ENCODE results near the gene ZNF225. TPM values are rescaled to one million over a fixed set of nuclear protein-coding genes. Genes with fewer than 3 reads are reported as not detected.
A peak's percentile ranks its signal among the peaks of the same experiment; 100 is the strongest.

The ZNF225 gene
- 2.4 and 3.5 TPM in 2 replicates for total RNA-seq (2014; rRNA removed; shearing (Covaris generic))
- total RNA-seq (2022), result 4.1 and 6.1 TPM in 2 replicates
- percentile 58 among the genes with signal in this experiment for Bru-seq, nascent RNA
- BruChase-seq, experiment 1, labeled RNA remaining after a 6-hour chase, result percentile 51 among the genes with signal in this experiment
- percentile 53 among the genes with signal in this experiment for BruChase-seq, experiment 2, labeled RNA remaining after a 2-hour chase
- long read RNA-seq, full-length matches to known transcripts, result 3 of 7 reads
- long read RNA-seq, partial matches to known transcripts, result 0 of 7 reads
- long read RNA-seq, other reads (novel, unspliced or antisense), result 4 of 7 reads

GRCh38 chr19:44113138-44113783 lies at the start of gene ZNF225:
TSS of gene ZNF225 (plus strand) at chr19:44113399. CDS start at chr19:44115828, 2,429 bp downstream.
- Histone ChIP-seq H3K4me2 (ENCODE audit: low read length) (peak within 1 kb of the TSS; percentile 99), H2AFZ (ENCODE audit: low read length) (peak within 1 kb of the TSS; percentile 100), H3K4me1 (ENCODE audit: insufficient read depth, low read length, poor library complexity, severe bottlenecking) (peaks cover 16% of the 10 kb centered on the region), H3K27ac (ENCODE audit: low read depth, low read length, poor library complexity, severe bottlenecking) (no peak within 1 kb of the TSS), H3K4me3 (ENCODE audit: low read depth, low read length, poor library complexity, severe bottlenecking) (peak within 1 kb of the TSS; percentile 83), H3K9me2 (ENCODE audit: insufficient read depth, low read length) (no peaks in the 10 kb centered on the region), H3K9me3 (ENCODE audit: low read length) (no peaks in the 10 kb centered on the region), H3K79me2 (ENCODE audit: insufficient read depth, low read depth, low read length) (no peaks in the 10 kb centered on the region), H3K36me3 (ENCODE audit: insufficient read depth, low read length) (peaks cover 22% of the 10 kb centered on the region), H4K20me1 (ENCODE audit: insufficient read depth, low read length) (no peaks in the 10 kb centered on the region)
- ChIA-PET CTCF (ENCODE audit: unreplicated experiment) (no interaction called here), POLR2A (no interaction called here)
- peak; percentile 97 for DNase-seq (ENCODE audit: low spot score)
- intact Hi-C loops (cut with micrococcal nuclease; ENCODE audit: unreplicated experiment), result loop anchor here (1.0 to 2.0 kb wide), 4 partner anchors 19 to 192 kb away; partner anchors contain the start of genes ZNF224, ZNF227, ZNF230 and ZNF235
- TF ChIP-seq CTCF (conservative IDR thresholded peaks at IDR 0.05; ENCODE audit: low read length) (no peak), EZH2phosphoT487 (IDR thresholded peaks at IDR 0.05; ENCODE audit: borderline replicate concordance, low read depth, low read length) (no peak)
- BruUV-seq (replicated peaks), result no TSS peak

- Histone ChIP-seq H3K9me2 (ENCODE audit: insufficient read depth, low read length) (no peaks in the 10 kb centered on the region), H3K4me3 (ENCODE audit: low read depth, low read length, poor library complexity, severe bottlenecking) (no peak overlapping the region), H3K36me3 (ENCODE audit: insufficient read depth, low read length) (no peaks in the 10 kb centered on the region), H3K27ac (ENCODE audit: low read depth, low read length, poor library complexity, severe bottlenecking) (no peak overlapping the region), H2AFZ (ENCODE audit: low read length) (no peak overlapping the region), H3K4me2 (ENCODE audit: low read length) (no peak overlapping the region), H3K9me3 (ENCODE audit: low read length) (no peaks in the 10 kb centered on the region), H3K79me2 (ENCODE audit: insufficient read depth, low read depth, low read length) (no peaks in the 10 kb centered on the region), H3K4me1 (ENCODE audit: insufficient read depth, low read length, poor library complexity, severe bottlenecking) (no peaks in the 10 kb centered on the region), H4K20me1 (ENCODE audit: insufficient read depth, low read length) (no peaks in the 10 kb centered on the region)
- DNase-seq (ENCODE audit: low spot score), result no peak
- TF ChIP-seq CTCF (conservative IDR thresholded peaks at IDR 0.05; ENCODE audit: low read length) (no peak), EZH2phosphoT487 (IDR thresholded peaks at IDR 0.05; ENCODE audit: borderline replicate concordance, low read depth, low read length) (no peak)
- intact Hi-C loops (cut with micrococcal nuclease; ENCODE audit: unreplicated experiment), result no loop called here
- ChIA-PET CTCF (ENCODE audit: unreplicated experiment) (no interaction called here), POLR2A (no interaction called here)
- no TSS peak for BruUV-seq (replicated peaks)
Observed at GRCh38 chr19:44066305-44066704, 46.9 kb upstream of the ZNF225 start.

- CTCF ChIA-PET (ENCODE audit: unreplicated experiment), result no interaction called here
Observed at GRCh38 chr19:44069415-44069814, 43.8 kb upstream of the ZNF225 start.

More at GRCh38 chr19:44069415-44069814, 43.8 kb upstream of the ZNF225 start:
- H3K4me3 ChIP-seq (ENCODE audit: low read depth, low read length, poor library complexity, severe bottlenecking), result no peak overlapping the region
- no peaks in the 10 kb centered on the region for H3K9me2 ChIP-seq (ENCODE audit: insufficient read depth, low read length)
- POLR2A ChIA-PET, result no interaction called here
- H3K4me2 ChIP-seq (ENCODE audit: low read length), result no peak overlapping the region
- no peak for DNase-seq (ENCODE audit: low spot score)
- intact Hi-C loops (cut with micrococcal nuclease; ENCODE audit: unreplicated experiment), result no loop called here
- H3K9me3 ChIP-seq (ENCODE audit: low read length), result no peaks in the 10 kb centered on the region
- no peaks in the 10 kb centered on the region for H3K79me2 ChIP-seq (ENCODE audit: insufficient read depth, low read depth, low read length)
- H2AFZ ChIP-seq (ENCODE audit: low read length), result no peak overlapping the region
- no peaks in the 10 kb centered on the region for H4K20me1 ChIP-seq (ENCODE audit: insufficient read depth, low read length)
- no peak overlapping the region for H3K27ac ChIP-seq (ENCODE audit: low read depth, low read length, poor library complexity, severe bottlenecking)
- no peaks in the 10 kb centered on the region for H3K4me1 ChIP-seq (ENCODE audit: insufficient read depth, low read length, poor library complexity, severe bottlenecking)
- H3K36me3 ChIP-seq (ENCODE audit: insufficient read depth, low read length), result no peaks in the 10 kb centered on the region
- TF ChIP-seq CTCF (conservative IDR thresholded peaks at IDR 0.05; ENCODE audit: low read length), result no peak
- TF ChIP-seq EZH2phosphoT487 (IDR thresholded peaks at IDR 0.05; ENCODE audit: borderline replicate concordance, low read depth, low read length), result no peak
- no TSS peak for BruUV-seq (replicated peaks)
